ENCODE measurements around the gene MIA. TPM values are rescaled to one million over a fixed set of nuclear protein-coding genes. Genes with fewer than 3 reads are reported as not detected.
A peak's percentile ranks its signal among the peaks of the same experiment; 100 is the strongest.
"Not testable (repeated sequence)": the region's sequence is repeated elsewhere in the genome, so short reads cannot be mapped to it uniquely, and the experiment has no call there.

MIA gene
- total RNA-seq, 1 donor from 2014 or later, result 9.9 TPM

DNA sequence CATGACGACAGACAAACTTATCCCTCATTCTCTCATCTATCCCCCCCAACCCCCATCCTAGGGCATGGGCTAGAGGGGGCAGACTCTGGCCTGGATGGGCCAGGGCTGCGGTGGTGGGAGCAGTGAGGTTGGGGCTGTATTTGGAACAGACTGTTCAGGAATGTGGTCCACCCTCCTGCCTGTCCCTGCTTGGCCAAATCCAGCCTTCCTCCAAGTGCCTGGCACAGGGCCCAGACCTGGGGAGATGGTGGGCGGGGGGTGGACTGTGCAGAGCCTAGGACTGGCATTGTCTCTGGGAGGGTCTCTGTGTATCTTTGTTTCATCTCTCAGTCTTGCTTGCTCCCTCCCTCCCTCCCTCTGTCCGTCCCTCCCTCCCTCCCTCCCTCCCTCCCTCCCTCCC, 37.9 kb downstream of the MIA start:
- Mint-ChIP-seq H3K9me3 (no peaks in the 10 kb centered on the region), H3K36me3 (ENCODE audit: low read depth) (no peaks in the 10 kb centered on the region), H3K4me3 (peak overlapping the region; percentile 89), H3K4me1 (peaks cover 30% of the 10 kb centered on the region), H3K27ac (ENCODE audit: unreplicated experiment) (no peak overlapping the region), H3K27me3 (ENCODE audit: low read depth) (peaks cover 44% of the 10 kb centered on the region)
- DNase-seq (ENCODE audit: low read depth, low spot score), result no peak
- TF ChIP-seq, protein P1, sequence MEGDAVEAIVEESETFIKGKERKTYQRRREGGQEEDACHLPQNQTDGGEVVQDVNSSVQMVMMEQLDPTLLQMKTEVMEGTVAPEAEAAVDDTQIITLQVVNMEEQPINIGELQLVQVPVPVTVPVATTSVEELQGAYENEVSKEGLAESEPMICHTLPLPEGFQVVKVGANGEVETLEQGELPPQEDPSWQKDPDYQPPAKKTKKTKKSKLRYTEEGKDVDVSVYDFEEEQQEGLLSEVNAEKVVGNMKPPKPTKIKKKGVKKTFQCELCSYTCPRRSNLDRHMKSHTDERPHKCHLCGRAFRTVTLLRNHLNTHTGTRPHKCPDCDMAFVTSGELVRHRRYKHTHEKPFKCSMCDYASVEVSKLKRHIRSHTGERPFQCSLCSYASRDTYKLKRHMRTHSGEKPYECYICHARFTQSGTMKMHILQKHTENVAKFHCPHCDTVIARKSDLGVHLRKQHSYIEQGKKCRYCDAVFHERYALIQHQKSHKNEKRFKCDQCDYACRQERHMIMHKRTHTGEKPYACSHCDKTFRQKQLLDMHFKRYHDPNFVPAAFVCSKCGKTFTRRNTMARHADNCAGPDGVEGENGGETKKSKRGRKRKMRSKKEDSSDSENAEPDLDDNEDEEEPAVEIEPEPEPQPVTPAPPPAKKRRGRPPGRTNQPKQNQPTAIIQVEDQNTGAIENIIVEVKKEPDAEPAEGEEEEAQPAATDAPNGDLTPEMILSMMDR (conservative IDR thresholded peaks at IDR 0.05), result no peak

DNA sequence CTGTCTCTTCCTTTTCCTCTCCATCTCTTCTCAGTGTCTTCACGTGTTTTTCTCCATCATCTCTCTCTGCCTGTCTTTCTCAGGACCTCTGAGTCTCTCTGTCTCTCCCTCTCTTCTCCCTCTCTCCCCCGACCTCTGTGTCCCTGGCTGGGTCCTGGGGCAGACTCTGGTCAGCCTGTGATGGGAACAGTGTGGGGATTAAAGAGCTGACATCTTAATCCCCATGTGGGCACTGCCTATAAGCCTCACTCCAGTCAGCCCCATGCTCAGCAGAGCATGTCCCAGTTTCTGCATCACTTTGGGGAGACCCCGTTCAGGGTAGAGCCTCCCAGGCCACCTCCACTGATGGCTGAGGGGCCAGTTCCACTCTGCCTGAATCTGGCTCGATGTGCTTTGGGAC, 39.9 kb downstream of the MIA start:
- no peak overlapping the region for H3K27ac Mint-ChIP-seq (ENCODE audit: unreplicated experiment)
- TF ChIP-seq, protein P1 (conservative IDR thresholded peaks at IDR 0.05), result no peak
- H3K4me3 Mint-ChIP-seq, result peak overlapping the region; percentile 25
- H3K36me3 Mint-ChIP-seq (ENCODE audit: low read depth), result no peaks in the 10 kb centered on the region
- no peaks in the 10 kb centered on the region for H3K9me3 Mint-ChIP-seq
- H3K4me1 Mint-ChIP-seq, result peaks cover 36% of the 10 kb centered on the region
- peaks cover 44% of the 10 kb centered on the region for H3K27me3 Mint-ChIP-seq (ENCODE audit: low read depth)
- DNase-seq (ENCODE audit: low read depth, low spot score), result no peak

DNA sequence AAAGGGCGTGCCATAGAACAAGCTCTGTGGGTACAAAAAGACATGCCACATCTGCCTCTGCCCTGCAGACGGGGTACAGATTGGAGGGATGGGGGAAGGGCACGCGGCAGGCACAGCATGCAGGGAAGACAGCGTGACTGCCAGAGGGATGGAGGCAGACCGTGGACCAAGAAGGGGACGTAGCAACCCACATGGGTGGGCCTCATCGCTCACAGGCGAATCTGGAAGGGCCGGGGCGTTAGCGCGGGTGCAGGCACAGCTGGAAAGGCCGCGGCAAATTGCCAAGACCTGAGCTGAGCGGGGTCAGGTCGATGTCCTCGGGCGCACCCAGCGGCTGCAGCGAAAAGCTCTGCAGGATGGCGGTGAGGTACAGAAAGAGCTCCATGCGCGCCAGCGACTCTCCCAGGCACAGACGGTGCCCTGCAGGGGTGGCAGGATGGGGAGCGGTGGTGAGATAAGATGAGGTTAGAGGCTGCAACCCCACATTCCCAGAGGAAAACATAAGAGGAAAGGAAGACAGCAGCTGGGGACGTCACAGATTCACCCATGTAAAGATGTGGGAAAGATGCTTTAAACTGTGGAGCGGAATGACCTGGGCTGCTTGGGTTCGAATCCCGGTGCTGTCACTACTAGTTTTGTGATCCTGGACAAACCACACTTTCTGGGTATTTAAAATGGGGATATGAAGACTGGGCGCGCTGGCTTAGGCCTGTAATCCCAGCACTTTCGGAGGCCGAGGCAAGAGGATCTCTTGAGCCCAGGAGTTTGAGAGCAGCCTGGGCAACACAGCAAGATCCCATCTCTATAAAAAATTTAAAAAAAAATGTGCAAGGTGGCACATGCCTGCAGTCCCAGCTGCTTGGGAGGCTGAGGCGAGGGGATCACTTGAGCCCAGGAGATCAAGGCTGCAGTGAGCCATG, 43.4 kb downstream of the MIA start:
- TF ChIP-seq, protein P1 (conservative IDR thresholded peaks at IDR 0.05), result peak; percentile 35
- DNase-seq (ENCODE audit: low read depth, low spot score); H3K36me3 Mint-ChIP-seq (ENCODE audit: low read depth); H3K9me3 Mint-ChIP-seq: not testable (repeated sequence)
- peak overlapping the region; percentile 43 for H3K27ac Mint-ChIP-seq (ENCODE audit: unreplicated experiment)
- peak overlapping the region; percentile 27 for H3K4me3 Mint-ChIP-seq
- peaks cover 12% of the 10 kb centered on the region for H3K4me1 Mint-ChIP-seq
- peaks cover 23% of the 10 kb centered on the region for H3K27me3 Mint-ChIP-seq (ENCODE audit: low read depth)

DNA sequence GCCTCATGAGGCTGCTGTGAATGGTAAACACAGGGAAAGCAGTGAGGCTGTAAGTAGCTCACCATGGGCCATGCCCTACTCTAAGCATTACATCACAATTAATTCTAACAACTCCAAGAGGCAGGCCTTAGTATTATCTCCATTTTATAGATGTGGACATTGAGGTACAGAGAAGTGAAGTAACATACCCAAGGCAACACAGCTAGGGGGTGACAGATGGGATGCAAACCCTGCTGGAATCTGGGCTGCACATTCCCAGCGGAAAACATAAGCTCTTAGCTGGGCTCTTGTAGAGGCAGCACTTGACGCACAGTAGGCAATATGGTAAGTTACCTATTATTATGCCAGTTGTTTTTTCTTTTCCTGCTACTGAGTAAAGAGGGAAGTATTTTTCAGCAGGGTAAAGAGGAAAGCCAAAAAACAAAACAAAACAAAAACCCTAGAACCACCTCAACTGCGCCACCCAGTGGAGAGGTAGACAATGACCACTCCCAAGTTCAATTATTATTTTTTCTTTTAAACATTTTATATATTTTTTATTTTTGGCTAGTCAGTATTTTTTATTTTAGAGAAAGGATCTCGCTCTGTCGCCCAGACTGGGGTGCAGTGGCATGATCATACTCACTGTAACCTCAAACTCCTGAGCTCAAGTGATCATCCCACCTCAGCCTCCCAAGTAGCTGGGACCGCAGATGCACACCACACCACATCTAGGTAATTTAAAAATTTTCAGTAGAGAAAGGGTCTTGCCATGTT, 44.3 kb downstream of the MIA start:
- peaks cover 14% of the 10 kb centered on the region for H3K27me3 Mint-ChIP-seq (ENCODE audit: low read depth)
- H3K9me3 Mint-ChIP-seq, result not testable (repeated sequence)

DNA sequence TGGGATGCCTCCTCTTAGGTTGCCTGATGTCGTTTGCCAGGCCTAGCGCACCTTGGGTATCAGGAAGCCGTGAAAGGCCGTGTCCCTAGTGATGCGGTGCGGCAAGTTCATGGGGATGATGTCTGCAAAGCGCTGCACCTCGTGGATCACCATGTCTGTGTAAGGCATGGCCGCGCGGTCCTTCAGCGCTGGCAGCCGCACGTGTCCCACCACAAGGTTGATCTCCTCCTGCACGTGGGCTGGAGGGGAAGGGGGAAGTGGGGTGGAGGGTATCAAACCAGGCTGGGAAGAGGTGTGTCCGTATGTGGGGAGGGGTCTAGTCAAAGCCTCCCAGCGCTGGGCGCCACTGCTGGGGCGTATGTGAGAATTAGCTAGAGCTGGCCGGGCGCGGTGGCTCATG, 46.8 kb downstream of the MIA start:
- Mint-ChIP-seq H3K36me3 (ENCODE audit: low read depth) (peaks cover 6% of the 10 kb centered on the region), H3K27ac (ENCODE audit: unreplicated experiment) (no peak overlapping the region), H3K4me1 (peaks cover 17% of the 10 kb centered on the region), H3K4me3 (no peak overlapping the region), H3K9me3 (no peaks in the 10 kb centered on the region), H3K27me3 (ENCODE audit: low read depth) (no peaks in the 10 kb centered on the region)
- TF ChIP-seq, protein P1 (conservative IDR thresholded peaks at IDR 0.05), result no peak
- no peak for DNase-seq (ENCODE audit: low read depth, low spot score)

More for the DNA sequence above, 44.3 kb downstream of the MIA start:
- DNase-seq (ENCODE audit: low read depth, low spot score), result peak; percentile 54
- H3K4me1 Mint-ChIP-seq, result peaks cover 12% of the 10 kb centered on the region
- not testable (repeated sequence) for H3K4me3 Mint-ChIP-seq; H3K36me3 Mint-ChIP-seq (ENCODE audit: low read depth); H3K27ac Mint-ChIP-seq (ENCODE audit: unreplicated experiment)
- TF ChIP-seq, protein P1 (conservative IDR thresholded peaks at IDR 0.05), result peak; percentile 92

DNA sequence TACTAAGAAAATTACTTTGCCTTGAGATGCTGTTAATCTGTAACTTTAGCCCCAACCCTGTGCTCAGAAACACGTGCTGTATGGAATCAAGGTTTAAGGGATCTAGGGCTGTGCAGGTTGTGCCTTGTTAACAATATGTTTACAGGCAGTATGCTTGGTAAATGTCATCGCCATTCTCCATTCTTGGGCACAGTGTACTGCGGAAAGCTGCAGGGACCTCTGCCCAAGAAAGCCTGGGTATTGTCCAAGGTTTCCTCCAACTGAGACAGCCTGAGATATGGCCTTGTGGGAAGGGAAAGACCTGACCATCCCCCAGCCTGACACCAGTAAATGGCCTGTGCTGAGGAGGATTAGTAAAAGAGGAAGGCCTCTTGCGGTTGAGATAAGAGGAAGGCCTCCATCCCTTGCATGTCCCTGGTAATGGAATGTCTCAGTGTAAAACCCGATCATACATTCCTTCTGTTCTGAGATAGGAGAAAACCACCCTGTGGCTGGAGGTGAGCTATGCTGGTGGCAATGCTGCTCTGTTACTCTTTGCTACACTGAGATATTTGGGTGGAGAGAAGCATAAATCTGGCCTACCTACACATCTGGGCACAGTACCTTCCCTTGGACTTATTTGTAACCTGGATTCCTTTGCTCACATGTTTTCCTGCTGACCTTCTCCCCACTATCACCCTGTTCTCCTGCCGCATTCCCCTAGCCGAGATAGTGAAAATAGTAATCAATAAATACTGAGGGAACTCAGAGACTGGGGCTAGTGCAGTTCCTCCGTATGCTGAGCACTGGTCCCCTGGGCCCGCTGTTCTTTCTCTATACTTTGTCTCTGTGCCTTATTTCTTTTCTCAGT, 47.6 kb downstream of the MIA start:
- H3K27me3 Mint-ChIP-seq (ENCODE audit: low read depth); H3K4me3 Mint-ChIP-seq; DNase-seq (ENCODE audit: low read depth, low spot score); H3K9me3 Mint-ChIP-seq; H3K36me3 Mint-ChIP-seq (ENCODE audit: low read depth); H3K27ac Mint-ChIP-seq (ENCODE audit: unreplicated experiment): not testable (repeated sequence)
- peaks cover 17% of the 10 kb centered on the region for H3K4me1 Mint-ChIP-seq

DNA sequence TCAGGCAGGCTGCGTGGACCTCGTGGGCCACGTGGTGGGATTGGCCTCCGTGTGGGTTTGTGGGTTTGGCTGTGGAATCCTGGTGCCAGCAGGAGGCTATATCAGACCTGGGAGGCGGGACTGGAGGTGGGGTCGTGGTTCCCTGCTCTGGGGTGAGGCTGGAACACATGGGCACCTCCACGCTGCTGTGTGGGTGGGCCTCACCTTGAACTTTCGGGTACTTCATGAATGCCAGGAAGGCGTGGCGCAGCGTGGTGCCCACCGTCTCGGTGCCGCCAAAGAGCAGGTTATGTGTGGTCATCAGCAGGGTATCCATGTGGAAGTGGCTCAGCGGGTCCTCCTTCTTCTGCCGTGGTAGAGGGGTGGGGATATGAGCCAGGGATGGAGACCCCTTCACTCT, 49.6 kb downstream of the MIA start:
- DNase-seq (ENCODE audit: low read depth, low spot score); H3K27me3 Mint-ChIP-seq (ENCODE audit: low read depth); H3K4me3 Mint-ChIP-seq; H3K9me3 Mint-ChIP-seq; H3K27ac Mint-ChIP-seq (ENCODE audit: unreplicated experiment); H3K4me1 Mint-ChIP-seq; H3K36me3 Mint-ChIP-seq (ENCODE audit: low read depth): not testable (repeated sequence)

All from neural crest cell (in vitro differentiated cells).